ENCODE results near the gene ORAI2.

The ORAI2 gene

GRCh38 chr7:102418592-102418991 is 14.8 kb upstream of the ORAI2 start:
- H3K9me2 ChIP-seq (ENCODE audit: low read depth, low read length), result no peaks in the 10 kb centered on the region
- H3K4me1 ChIP-seq (ENCODE audit: insufficient read depth, low read length, severe bottlenecking), result peaks cover 64% of the 10 kb centered on the region
- TF ChIP-seq EZH2 (IDR thresholded peaks at IDR 0.05; ENCODE audit: borderline replicate concordance, low read length), result no peak
- TF ChIP-seq CTCF (IDR thresholded peaks at IDR 0.05; ENCODE audit: low read length), result no peak
- H3K4me3 ChIP-seq (ENCODE audit: low read depth, low read length, poor library complexity, severe bottlenecking), result no peak overlapping the region
- no peak overlapping the region for H3K9ac ChIP-seq (ENCODE audit: low read length)
- H3K27me3 ChIP-seq (ENCODE audit: insufficient read depth, low read length), result no peaks in the 10 kb centered on the region
- peaks cover 9% of the 10 kb centered on the region; the same call in 1 of the 2 replicates for H3F3A ChIP-seq (ENCODE audit: insufficient read depth, low read length)
- H3K79me2 ChIP-seq (ENCODE audit: insufficient read depth, low read length), result no peaks in the 10 kb centered on the region
- H3K36me3 ChIP-seq (ENCODE audit: insufficient read depth, low read length), result peaks cover 75% of the 10 kb centered on the region
- H3K4me2 ChIP-seq (ENCODE audit: low read length), result no peak overlapping the region
- peak overlapping the region; percentile 89 for H3K27ac ChIP-seq (ENCODE audit: low read depth, low read length, poor library complexity, severe bottlenecking)
- no peak overlapping the region for H2AFZ ChIP-seq (ENCODE audit: low read length)
- H4K20me1 ChIP-seq (ENCODE audit: insufficient read depth, low read length), result no peaks in the 10 kb centered on the region
- no peaks in the 10 kb centered on the region for H3K9me3 ChIP-seq (ENCODE audit: low read length)

GRCh38 chr7:102421706-102422240 is 11.6 kb upstream of the ORAI2 start:
- Histone ChIP-seq H3K27me3 (ENCODE audit: insufficient read depth, low read length) (no peaks in the 10 kb centered on the region), H3K36me3 (ENCODE audit: insufficient read depth, low read length) (peaks cover 53% of the 10 kb centered on the region), H3K27ac (ENCODE audit: low read depth, low read length, poor library complexity, severe bottlenecking) (peak overlapping the region; percentile 98), H3K4me2 (ENCODE audit: low read length) (no peak overlapping the region), H3K79me2 (ENCODE audit: insufficient read depth, low read length) (no peaks in the 10 kb centered on the region), H3K4me3 (ENCODE audit: low read depth, low read length, poor library complexity, severe bottlenecking) (no peak overlapping the region), H3K4me1 (ENCODE audit: insufficient read depth, low read length, severe bottlenecking) (peaks cover 77% of the 10 kb centered on the region), H4K20me1 (ENCODE audit: insufficient read depth, low read length) (no peaks in the 10 kb centered on the region), H3K9me2 (ENCODE audit: low read depth, low read length) (no peaks in the 10 kb centered on the region), H3K9ac (ENCODE audit: low read length) (no peak overlapping the region), H3K9me3 (ENCODE audit: low read length) (no peaks in the 10 kb centered on the region), H3F3A (ENCODE audit: insufficient read depth, low read length) (peaks cover 12% of the 10 kb centered on the region; the same call in 1 of the 2 replicates), H2AFZ (ENCODE audit: low read length) (no peak overlapping the region)
- TF ChIP-seq CTCF (IDR thresholded peaks at IDR 0.05; ENCODE audit: low read length), result no peak
- TF ChIP-seq EZH2 (IDR thresholded peaks at IDR 0.05; ENCODE audit: borderline replicate concordance, low read length), result no peak

GRCh38 chr7:102424129-102424551 is 9.2 kb upstream of the ORAI2 start:
- peaks cover 78% of the 10 kb centered on the region for H3K4me1 ChIP-seq (ENCODE audit: insufficient read depth, low read length, severe bottlenecking)
- peak overlapping the region; percentile 98 for H3K27ac ChIP-seq (ENCODE audit: low read depth, low read length, poor library complexity, severe bottlenecking)
- TF ChIP-seq EZH2 (IDR thresholded peaks at IDR 0.05; ENCODE audit: borderline replicate concordance, low read length) (no peak), CTCF (IDR thresholded peaks at IDR 0.05; ENCODE audit: low read length) (no peak)
- no peaks in the 10 kb centered on the region for H3K9me3 ChIP-seq (ENCODE audit: low read length)
- H3K36me3 ChIP-seq (ENCODE audit: insufficient read depth, low read length), result peaks cover 49% of the 10 kb centered on the region
- no peaks in the 10 kb centered on the region for H3K79me2 ChIP-seq (ENCODE audit: insufficient read depth, low read length)
- peak overlapping the region; percentile 77 for H3K9ac ChIP-seq (ENCODE audit: low read length)
- H3F3A ChIP-seq (ENCODE audit: insufficient read depth, low read length), result peaks cover 12% of the 10 kb centered on the region; the same call in 1 of the 2 replicates
- H2AFZ ChIP-seq (ENCODE audit: low read length), result no peak overlapping the region
- H4K20me1 ChIP-seq (ENCODE audit: insufficient read depth, low read length), result no peaks in the 10 kb centered on the region
- no peaks in the 10 kb centered on the region for H3K27me3 ChIP-seq (ENCODE audit: insufficient read depth, low read length)
- peak overlapping the region; percentile 71 for H3K4me2 ChIP-seq (ENCODE audit: low read length)
- H3K9me2 ChIP-seq (ENCODE audit: low read depth, low read length), result no peaks in the 10 kb centered on the region
- peak overlapping the region; percentile 55 for H3K4me3 ChIP-seq (ENCODE audit: low read depth, low read length, poor library complexity, severe bottlenecking)

Measured in OCI-LY1 (cell line).